GM19372 (cell line): Measurements from ENCODE around the gene MEX3B.

Experiments used
- ATAC-seq: cut with Tn5 transposase; IDR thresholded peaks from one replicate; pipeline ENCODE4 v1.9.1; 2021; ENCODE audit warnings: mild to moderate bottlenecking, low read depth, moderate library complexity; ENCODE audit not compliant: unreplicated experiment

The MEX3B gene

DNA sequence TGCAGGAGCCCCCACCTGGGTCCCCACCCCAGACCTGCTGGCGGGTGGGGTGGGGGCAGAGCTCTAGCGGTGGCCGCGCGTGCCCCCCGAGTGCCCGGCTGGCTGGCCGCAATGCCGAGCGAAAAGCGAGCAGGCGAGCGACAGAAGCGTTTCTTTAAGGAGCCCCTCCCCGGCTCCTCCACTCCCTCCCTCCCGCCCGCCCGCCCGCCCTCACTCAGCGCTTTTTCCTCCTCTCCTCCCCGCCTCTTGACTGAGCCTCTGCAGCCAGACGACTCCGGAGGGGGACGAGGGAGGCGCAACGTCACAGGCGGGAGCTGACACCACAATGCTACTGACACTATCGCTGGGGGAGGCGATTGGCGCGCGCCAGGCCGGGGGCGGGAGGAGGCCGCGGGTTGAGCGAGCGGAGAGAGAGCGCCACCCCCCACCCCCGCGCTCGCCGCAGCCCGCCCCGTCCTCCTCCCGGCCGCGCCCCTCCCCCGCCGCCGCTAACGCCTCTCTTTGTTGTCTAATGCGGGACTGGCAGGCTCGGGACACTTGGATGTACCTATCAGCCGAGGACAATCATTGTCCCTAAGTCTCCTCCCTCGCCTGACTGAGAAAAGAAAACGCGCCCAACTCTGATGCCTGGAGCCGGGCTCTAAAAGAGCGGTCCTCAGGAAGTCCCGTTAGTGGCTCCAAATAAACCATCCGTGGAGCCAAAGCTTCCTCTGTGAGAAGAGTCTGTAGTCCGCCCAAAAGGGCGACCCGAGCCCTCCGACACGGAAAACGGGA lies at the start of gene MEX3B:
MEX3B (minus strand) TSS at position 127 of the 774 bp plus-strand sequence. CDS start 313 bp downstream, outside the sequence.
- ATAC-seq: peak; percentile 63

DNA sequence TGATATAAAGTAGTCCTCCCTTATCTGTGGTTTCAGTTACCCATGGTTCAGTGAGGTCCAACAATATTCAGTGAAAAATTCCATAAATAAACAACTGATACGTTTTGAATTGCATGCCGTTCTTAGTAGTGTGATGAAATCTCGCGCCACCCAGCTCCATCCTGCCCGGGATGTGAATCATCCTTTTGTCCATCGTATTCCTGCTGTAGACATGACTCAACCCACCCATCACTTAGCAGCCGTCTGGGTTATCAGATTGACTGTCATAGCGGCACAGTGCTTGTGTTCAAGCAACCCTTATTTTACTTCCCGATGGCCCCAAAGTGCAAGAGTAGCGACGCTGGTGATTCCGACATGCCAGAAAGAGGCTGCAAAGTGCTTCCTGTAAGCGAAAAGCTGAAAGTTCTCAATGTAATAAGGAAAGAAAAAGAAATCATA lies 48.0 kb upstream of the MEX3B start:
- ATAC-seq: no peak

DNA sequence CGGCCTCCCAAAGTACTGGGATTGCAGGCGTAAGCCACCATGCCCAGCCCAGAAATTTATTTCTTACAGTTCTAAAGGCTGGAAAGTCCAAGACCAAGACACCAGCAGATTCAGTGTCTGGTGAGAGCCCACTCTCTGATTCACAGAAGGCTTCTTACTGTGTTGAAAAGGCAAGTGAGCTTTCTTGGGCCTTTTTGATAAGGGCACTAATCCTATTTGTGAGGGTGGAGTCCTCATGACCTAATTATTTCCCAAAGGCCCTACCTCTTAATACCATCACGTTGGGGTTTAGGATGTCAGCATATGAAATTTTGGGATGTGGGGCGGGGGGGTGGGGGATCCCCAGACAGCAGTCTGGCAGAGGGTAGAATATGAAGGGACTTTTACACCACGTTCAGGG lies 47.5 kb upstream of the MEX3B start:
- ATAC-seq: no peak

- no peak for ATAC-seq
These were observed 45.9 kb upstream of the MEX3B start for GRCh38 chr15:82091636-82092140.

GRCh38 chr15:82086243-82086995 lies 40.6 kb upstream of the MEX3B start:
- no peak for ATAC-seq

DNA sequence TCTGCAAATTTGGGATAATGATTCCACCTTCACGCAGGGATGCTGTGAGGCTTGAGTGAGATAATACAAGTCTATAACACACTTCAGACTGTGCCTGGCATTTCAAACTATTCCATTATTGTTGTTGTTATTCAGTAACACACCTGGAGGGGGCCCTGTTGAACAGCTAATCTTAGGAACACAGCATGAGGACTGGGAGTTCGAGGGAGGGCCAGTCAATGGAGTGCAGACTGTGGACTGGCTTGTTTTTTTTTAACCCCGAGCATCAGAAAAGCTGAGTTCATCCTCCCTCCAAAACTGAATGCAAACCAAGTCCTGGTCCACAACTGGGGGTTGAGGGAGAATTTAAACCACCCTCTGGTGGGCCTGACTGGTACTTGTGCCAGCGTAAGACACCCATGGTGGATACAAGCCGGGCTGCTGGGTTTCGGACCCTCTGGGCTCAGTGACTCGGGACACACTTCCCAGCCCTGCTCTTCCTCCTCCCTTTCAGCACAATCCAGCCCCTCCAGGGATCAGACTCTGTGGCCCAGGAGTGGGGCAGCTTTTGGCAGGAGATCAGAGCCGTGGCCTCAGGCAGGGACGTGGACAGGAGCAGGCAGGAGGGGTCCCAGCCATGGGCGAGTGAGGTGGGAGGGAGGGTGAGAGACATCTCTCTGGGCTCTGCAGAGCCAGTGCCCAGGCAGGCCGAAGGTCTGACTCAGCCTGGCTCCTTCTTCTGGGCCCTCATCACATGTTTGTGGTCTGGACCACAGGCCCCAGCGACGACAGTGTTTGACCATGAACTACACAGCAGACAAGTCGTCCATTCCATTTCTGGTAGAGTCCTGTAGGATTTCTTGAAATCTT lies 36.3 kb upstream of the MEX3B start:
- ATAC-seq: no peak

- no peak for ATAC-seq
These were observed 35.0 kb upstream of the MEX3B start for GRCh38 chr15:82080774-82081173.

DNA sequence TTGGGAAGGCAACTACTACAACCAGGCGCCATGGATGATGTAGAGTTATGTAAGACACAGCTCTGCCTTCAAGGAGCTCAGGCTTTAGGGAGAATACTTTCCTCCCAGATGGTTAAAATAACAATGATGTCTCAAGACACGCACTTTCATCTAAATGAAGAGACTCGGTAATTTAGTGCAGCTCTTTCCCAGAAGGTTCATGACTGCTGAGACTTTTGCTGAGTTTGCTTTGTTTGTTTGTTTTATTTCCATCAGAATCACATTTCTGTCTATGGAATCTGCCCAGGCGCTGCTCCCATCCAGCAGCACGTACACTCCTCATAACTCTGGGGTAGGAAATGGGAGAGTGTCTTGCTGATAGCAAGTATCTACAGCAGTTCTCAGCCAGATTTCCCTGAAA lies 33.9 kb upstream of the MEX3B start:
- no peak for ATAC-seq

DNA sequence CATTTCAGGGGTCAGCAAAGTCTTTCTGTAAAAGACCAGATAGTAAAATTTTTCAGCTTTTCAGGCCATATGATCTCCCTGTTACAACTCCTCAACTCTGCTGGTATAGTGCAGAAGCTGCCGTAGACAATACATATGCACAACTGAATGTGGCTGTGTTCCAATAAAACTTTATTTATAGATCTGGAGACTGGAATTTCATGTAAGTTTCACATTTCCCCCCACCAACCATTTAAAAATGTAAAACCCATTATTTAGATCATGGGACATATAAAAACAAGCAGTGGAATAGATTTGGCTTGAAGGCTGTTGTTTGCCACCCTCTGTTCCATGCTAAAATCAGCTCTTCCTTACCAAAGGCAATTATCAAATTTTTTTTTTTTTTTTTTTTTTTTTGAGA lies 28.8 kb upstream of the MEX3B start:
- no peak for ATAC-seq

GRCh38 chr15:82072926-82073537 lies 27.2 kb upstream of the MEX3B start:
- ATAC-seq: no peak

DNA sequence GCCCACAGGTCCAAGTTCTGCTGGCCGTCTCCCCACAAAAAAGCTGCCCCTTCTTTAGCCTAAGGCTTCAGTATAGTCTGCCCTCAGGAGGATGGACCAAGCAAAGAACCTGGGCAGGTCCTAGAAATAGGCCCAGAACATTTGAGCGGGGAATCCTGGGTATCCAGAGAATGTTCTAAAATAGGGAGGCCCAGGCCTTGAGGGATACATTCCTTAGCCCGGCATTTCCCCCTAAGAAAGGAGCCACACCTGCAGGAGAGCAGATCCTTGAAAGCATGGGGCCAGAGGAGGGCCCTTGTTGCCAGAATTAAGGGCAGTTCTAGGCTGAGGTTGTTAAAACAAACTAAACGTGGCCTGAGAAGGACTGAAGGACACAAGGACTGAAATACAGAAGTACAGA lies 20.6 kb upstream of the MEX3B start:
- no peak for ATAC-seq

DNA sequence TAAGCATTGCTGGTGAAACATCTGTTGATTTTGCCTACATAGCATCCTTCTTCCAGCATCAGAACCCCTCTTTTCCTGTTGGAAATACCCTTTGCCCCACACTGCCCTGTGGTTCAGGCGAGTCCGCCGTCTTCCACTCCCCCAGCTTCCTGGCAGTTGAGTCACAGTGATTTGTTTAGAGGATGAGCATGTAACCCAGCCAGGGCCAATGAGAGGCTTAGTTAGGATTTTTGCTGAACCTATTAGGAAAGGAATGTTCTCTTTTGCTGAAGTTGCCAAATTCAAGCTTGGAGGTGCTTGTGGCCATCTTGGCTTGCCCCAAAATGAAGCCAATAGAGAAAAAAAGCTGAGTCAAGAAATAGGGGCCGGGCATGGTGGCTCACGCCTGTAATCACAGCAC lies 19.0 kb upstream of the MEX3B start:
- ATAC-seq: no peak

DNA sequence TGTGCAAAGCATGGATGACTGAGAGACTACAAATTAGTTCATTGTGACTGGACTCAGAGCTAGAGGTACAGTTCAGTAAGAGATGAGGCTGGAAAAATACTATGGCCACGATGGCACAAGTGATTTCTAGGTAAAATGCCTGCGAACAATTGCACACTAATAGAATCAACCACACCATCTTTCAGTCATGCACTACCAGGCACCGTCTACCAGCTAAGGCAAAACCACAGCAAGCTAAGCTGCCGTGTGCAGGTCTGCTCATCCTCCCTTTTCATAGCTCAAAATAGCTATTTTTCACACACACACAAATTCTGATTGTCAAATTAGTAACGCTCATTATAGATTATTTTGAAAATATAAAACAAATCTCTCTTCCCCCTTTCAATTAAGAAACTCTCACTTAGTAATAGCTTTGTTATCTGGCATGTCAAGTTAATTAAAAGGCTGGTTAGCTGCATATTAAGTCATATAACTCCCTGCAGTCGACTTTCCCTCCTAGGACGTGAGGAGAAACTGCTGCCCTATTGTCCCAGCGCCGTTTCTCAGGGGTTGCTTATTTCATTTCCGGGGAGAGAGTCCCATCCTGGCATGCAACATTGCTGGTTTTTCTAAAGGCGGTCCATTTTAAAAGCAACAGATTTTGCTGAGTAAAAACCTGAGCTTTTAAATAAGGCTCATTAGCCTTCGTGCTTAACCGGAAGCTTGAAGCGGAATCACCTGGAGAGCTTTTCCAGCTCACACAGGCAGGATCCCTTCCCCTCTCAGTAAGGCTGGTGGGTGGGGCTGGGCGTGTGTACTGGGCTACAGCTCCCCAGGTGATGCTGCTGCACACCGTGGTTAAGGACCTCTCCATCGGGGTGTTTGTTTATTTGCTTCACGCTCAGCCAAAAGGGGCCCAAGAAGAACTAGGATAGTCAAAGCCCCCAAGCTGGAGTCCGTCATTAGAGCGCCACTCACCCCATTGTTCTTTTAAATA lies 16.9 kb upstream of the MEX3B start:
- no peak for ATAC-seq

DNA sequence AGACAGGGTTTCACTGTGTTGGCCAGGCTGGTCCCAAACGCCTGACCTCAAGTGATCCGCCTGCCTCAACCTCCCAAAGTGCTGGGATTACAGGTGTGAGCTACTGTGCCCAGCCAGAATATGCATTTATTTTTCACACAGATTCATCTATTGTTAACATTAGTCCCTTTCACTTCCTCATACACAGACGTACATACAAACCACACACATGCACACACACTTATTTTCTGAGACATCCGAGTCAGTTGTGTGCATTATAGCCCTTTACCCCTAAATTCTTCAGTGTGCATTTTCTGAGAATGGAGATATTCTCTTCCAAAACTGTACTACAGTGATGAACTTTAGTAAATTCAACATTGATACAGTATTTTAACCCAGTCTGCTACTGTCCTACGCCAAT lies 15.0 kb upstream of the MEX3B start:
- no peak for ATAC-seq

DNA sequence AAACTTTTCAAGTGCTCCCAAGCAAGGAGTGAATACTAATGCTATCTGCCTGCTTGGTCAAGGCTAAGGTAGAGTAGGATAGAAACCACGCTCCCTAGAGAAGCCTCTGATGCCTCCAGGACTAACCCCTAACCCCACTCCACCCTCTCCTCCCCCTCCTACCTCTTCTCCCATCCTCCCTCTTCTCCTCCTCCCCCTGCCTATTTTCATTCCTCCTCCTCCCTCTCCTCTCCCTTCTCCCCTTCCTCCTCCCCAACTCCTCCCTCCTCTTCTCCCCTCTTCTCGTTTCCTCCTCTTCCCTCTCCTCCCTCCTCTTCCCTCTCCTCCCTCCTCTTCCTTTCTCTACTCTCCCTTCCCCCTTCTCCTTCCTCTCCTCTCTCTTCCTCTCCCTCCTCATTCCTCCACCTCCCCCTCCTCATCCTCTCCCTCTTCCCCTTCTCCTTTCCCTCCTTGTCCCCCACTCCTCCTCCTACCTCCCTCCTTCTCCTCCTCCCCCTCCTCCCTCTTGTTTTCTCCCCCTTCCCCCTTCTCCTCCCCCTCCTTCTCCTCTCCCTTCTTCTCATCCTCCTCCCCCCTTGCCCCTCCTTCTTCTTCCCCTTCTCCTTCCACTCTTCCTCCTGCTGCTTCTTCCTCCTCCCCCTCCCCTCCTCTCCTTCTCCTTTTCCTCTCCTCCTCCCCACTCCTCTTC lies 12.8 kb upstream of the MEX3B start:
- no peak for ATAC-seq

DNA sequence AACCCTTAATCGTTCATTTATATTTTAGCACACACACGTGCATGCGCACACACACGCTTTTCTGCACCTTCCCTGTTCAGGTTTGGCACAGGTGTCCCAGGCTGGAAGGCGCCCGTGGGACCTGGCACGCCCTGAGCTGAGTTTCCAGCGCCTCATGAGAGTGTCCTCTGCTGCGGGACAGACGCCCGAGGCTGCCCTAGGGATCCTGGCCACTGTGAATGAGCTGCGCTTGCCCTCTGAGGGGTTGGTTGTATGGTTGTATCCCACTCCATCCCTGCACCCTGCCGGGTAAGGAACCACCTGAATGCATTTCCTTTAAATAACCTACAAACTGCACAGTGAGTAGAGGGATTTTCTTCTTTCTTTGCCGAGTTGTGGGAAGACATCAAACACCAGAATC lies 12.2 kb upstream of the MEX3B start:
- no peak for ATAC-seq

DNA sequence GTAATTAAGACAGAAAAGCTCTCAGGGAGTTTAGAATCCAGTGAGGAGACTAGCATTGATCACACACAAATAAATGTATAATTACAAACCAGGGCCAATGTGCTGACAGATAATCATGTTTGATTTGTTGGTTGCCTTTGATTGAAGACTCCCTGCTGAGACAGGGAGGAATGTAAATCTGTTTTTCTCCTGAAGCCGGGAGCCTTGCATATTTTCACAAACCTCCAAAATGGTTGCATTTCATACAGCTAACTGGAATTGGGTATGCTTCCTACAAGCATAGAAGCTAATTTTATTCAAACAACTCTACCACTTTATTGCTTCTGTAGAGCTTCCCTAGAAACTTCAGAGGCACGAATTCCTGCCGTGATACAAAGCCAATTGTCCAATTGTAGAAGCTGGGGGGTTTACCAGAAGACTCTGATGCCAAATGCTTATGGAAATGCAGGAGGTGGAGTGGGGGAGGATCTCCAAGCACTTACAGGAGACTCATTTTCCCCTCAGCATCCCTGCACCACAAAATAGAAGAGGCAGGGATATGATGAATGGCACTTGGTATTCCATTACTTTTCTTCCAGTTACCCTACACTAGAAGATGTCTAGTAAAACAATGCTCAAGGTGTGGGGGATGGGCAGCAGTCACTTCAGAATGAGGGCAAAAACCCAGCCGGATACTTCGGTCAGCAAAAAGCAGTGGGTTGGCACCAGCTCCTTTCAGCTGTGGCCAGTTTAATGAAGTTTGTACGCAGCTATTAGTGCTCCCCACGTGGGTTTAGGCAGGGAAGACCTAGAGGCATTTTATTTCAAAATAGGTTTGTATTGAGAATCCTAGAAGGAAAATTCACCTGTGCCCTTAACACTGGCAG lies 11.4 kb upstream of the MEX3B start:
- ATAC-seq: no peak

- ATAC-seq: no peak
These were observed 6.9 kb upstream of the MEX3B start for GRCh38 chr15:82052751-82053150.
